GM23338 (cell line): ENCODE measurements around the gene UGDH. TPM values are rescaled to one million over a fixed set of nuclear protein-coding genes. Genes with fewer than 3 reads are reported as not detected.

Experiments used
- ATAC-seq: fragments of 200-7000 bp; cut with Tn5 transposase; 3 replicates; pipeline ENCODE4 v1.9.1; 2020
- DNase-seq: peaks from one replicate; pipeline ENCODE4 v3.0.0-alpha.2; 2015; ENCODE audit warnings: low spot score
- H2AFZ ChIP-seq: fragments of 200-600 bp; sonication (generic); 2 replicates; pipeline ENCODE4 v1.8.0; 2016; ENCODE audit warnings: antibody characterized with exemption, mild to moderate bottlenecking, moderate library complexity
- H3F3A ChIP-seq: fragments of 200-600 bp; sonication (generic); replicated peaks from 2 replicates; pipeline ENCODE4 v1.8.0; 2017; ENCODE audit warnings: antibody characterized with exemption, mixed run types, low read depth
- H3K27ac ChIP-seq: fragments of 200-600 bp; sonication (generic); 2 replicates; pipeline ENCODE4 v1.6.1; 2016; ENCODE audit warnings: low read depth
- H3K27me3 ChIP-seq: fragments of 200-600 bp; sonication (generic); 2 replicates; pipeline ENCODE4 v1.8.0; 2016; ENCODE audit warnings: mild to moderate bottlenecking, mixed run types, moderate library complexity; ENCODE audit not compliant: insufficient read depth
- H3K36me3 ChIP-seq: fragments of 200-600 bp; sonication (generic); 2 replicates; pipeline ENCODE4 v1.8.0; 2016; ENCODE audit warnings: mild to moderate bottlenecking; ENCODE audit not compliant: insufficient read depth
- H3K4me1 ChIP-seq: fragments of 200-600 bp; sonication (generic); 2 replicates; pipeline ENCODE4 v1.8.0; 2016; ENCODE audit warnings: mild to moderate bottlenecking, moderate library complexity; ENCODE audit not compliant: insufficient read depth
- H3K4me2 ChIP-seq: fragments of 200-600 bp; sonication (generic); 2 replicates; pipeline ENCODE4 v1.7.1; 2017; ENCODE audit warnings: mixed run types
- H3K4me3 ChIP-seq: fragments of 200-600 bp; sonication (generic); 2 replicates; pipeline ENCODE4 v1.6.1; 2016; ENCODE audit warnings: mixed run types
- H3K79me2 ChIP-seq: fragments of 200-600 bp; sonication (generic); replicated peaks from 2 replicates; pipeline ENCODE4 v1.8.0; 2017; ENCODE audit warnings: mild to moderate bottlenecking; ENCODE audit not compliant: insufficient read depth
- H3K9me2 ChIP-seq: fragments of 200-600 bp; sonication (generic); 2 replicates; pipeline ENCODE4 v1.8.0; 2017; ENCODE audit not compliant: insufficient read depth
- H4K20me1 ChIP-seq: fragments of 200-600 bp; sonication (generic); replicated peaks from 2 replicates; pipeline ENCODE4 v1.8.0; 2017; ENCODE audit warnings: mild to moderate bottlenecking; ENCODE audit not compliant: insufficient read depth
- H3K27ac Mint-ChIP-seq: 2 replicates; pipeline ENCODE4 v1.8.0; 2020; ENCODE audit warnings: inconsistent platforms, mild to moderate bottlenecking, moderate library complexity, mixed read lengths
- H3K27me3 Mint-ChIP-seq: 3 replicates; pipeline ENCODE4 v1.8.0; 2022; ENCODE audit warnings: low read depth, mild to moderate bottlenecking, moderate library complexity, mixed read lengths, inconsistent platforms; ENCODE audit not compliant: insufficient read depth, poor library complexity
- H3K36me3 Mint-ChIP-seq: 3 replicates; pipeline ENCODE4 v1.8.0; 2021; ENCODE audit warnings: low read depth, mild to moderate bottlenecking, inconsistent platforms, moderate library complexity, mixed read lengths
- H3K4me1 Mint-ChIP-seq: 3 replicates; pipeline ENCODE4 v1.8.0; 2020; ENCODE audit warnings: mild to moderate bottlenecking, inconsistent platforms, mixed read lengths
- H3K4me3 Mint-ChIP-seq: 3 replicates; pipeline ENCODE4 v1.8.0; 2021; ENCODE audit warnings: moderate library complexity, mild to moderate bottlenecking, inconsistent platforms, mixed read lengths
- H3K9me3 Mint-ChIP-seq: 3 replicates; pipeline ENCODE4 v1.8.0; 2020; ENCODE audit warnings: moderate library complexity, mild to moderate bottlenecking, inconsistent platforms, mixed read lengths
- EZH2 ChIP-seq: fragments of 200-600 bp; sonication (generic); IDR thresholded peaks from one replicate; pipeline ENCODE4 v1.8.0; 2017; ENCODE audit warnings: antibody characterized with exemption, mild to moderate bottlenecking, low read depth; ENCODE audit not compliant: unreplicated experiment
- JUNB ChIP-seq: IDR thresholded peaks from one replicate; pipeline ENCODE4 v1.6.1; 2016; ENCODE audit warnings: antibody characterized with exemption; ENCODE audit not compliant: unreplicated experiment
- STAT1 ChIP-seq: IDR thresholded peaks from one replicate; pipeline ENCODE4 v1.6.1; 2016; ENCODE audit warnings: antibody characterized with exemption; ENCODE audit not compliant: unreplicated experiment
- ZNF114 ChIP-seq: fragments of 250-450 bp; sonication (Bioruptor Pico); IDR thresholded peaks from 2 replicates; pipeline ENCODE4 v1.5.0; 2020; ENCODE audit warnings: mild to moderate bottlenecking, moderate library complexity
- polyA plus RNA-seq: library from polyadenylated mRNA; unstranded; fragments of >200 nt; fragmentation: Nextera tagmentation; extraction: Ambion mirVana; gene quantifications from 2 replicates; pipeline ENCODE4 v1.2.1, GENCODE V29; 2016
- total RNA-seq: library from RNA; depleted of rRNA; stranded (reverse); fragments of >200 nt; shearing (Covaris generic); gene quantifications from 2 replicates; pipeline ENCODE4 v1.2.3, GENCODE V29; 2014
- TF ChIP-seq, protein P1 (sequence below), 2 experiments: fragments of 200-600 bp in 1 of 2; sonication (generic) in 1 of 2; conservative IDR thresholded peaks; 2 replicates each; pipeline versions ENCODE4 v1.5.1 to v1.6.1; 2016 to 2017; ENCODE audit warnings: antibody characterized with exemption in 2 of 2, low read depth in 2 of 2, mild to moderate bottlenecking in 2 of 2, moderate library complexity in 1 of 2
- TF ChIP-seq, protein P2 (sequence below): IDR thresholded peaks from one replicate; pipeline ENCODE4 v1.6.1; 2018; ENCODE audit warnings: antibody characterized with exemption; ENCODE audit not compliant: unreplicated experiment
- TF ChIP-seq, protein P3 (sequence below): IDR thresholded peaks from 2 replicates; pipeline ENCODE4 v1.6.1; 2016; ENCODE audit warnings: antibody characterized with exemption
- TF ChIP-seq, protein P4 (sequence below): fragments of 250-450 bp; sonication (Bioruptor Pico); IDR thresholded peaks from 2 replicates; pipeline ENCODE4 v1.5.0; 2020; ENCODE audit warnings: mild to moderate bottlenecking, moderate library complexity

The UGDH gene
- total and polyA plus RNA-seq, 2 experiments from 2014 or later, result 48.9 to 81.3 TPM

DNA sequence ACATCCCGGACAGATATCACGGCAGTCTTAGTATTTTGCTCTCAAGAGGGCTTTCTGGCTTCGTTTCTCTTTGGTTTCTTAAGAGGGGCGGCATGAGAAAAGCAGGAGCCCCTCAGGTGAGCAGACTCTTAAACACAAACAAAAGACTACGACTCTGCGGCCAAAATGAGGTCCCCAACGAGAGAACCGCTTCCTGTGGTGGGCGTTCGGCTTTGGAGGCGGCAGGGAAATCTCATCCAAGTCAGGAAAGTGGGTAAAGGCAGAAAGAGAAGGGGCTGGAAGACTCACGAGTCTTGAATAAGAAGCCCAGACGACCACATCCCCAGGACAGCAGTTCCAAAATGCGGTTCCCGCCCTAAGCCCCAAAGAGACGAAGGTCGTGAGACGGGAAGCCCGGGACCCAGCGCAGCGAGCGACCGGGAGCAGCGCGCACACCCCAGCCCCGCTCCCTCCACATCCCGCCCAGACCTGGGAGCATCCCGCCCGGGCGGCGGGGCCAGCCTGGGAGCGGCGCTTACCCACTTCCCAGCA lies 409 bp downstream of the UGDH start:
- H3K79me2 ChIP-seq, result peaks cover 77% of the 10 kb centered on the region
- peak overlapping the region; percentile 98 for H3K27ac Mint-ChIP-seq
- H3K9me3 Mint-ChIP-seq, result peaks cover 25% of the 10 kb centered on the region
- peaks cover 9% of the 10 kb centered on the region; the same call in 2 of the 3 replicates for H3K4me1 Mint-ChIP-seq
- no peaks in the 10 kb centered on the region for H3K27me3 ChIP-seq
- H3K4me3 ChIP-seq, result peak overlapping the region; percentile 98
- H3K27me3 Mint-ChIP-seq, result peaks cover 17% of the 10 kb centered on the region
- H3K4me1 ChIP-seq, result peaks cover 7% of the 10 kb centered on the region; the same call in 1 of the 2 replicates
- peaks cover 47% of the 10 kb centered on the region for H3K36me3 Mint-ChIP-seq
- DNase-seq (peak; percentile 77), ATAC-seq (peak; percentile 71)
- H3K27ac ChIP-seq, result peak overlapping the region; percentile 97
- no peaks in the 10 kb centered on the region for H3K9me2 ChIP-seq
- H3K36me3 ChIP-seq, result peaks cover 16% of the 10 kb centered on the region
- peak overlapping the region; percentile 97 for H2AFZ ChIP-seq
- peaks cover 21% of the 10 kb centered on the region for H4K20me1 ChIP-seq
- H3K4me3 Mint-ChIP-seq, result peak overlapping the region; percentile 100
- TF ChIP-seq, protein P1, sequence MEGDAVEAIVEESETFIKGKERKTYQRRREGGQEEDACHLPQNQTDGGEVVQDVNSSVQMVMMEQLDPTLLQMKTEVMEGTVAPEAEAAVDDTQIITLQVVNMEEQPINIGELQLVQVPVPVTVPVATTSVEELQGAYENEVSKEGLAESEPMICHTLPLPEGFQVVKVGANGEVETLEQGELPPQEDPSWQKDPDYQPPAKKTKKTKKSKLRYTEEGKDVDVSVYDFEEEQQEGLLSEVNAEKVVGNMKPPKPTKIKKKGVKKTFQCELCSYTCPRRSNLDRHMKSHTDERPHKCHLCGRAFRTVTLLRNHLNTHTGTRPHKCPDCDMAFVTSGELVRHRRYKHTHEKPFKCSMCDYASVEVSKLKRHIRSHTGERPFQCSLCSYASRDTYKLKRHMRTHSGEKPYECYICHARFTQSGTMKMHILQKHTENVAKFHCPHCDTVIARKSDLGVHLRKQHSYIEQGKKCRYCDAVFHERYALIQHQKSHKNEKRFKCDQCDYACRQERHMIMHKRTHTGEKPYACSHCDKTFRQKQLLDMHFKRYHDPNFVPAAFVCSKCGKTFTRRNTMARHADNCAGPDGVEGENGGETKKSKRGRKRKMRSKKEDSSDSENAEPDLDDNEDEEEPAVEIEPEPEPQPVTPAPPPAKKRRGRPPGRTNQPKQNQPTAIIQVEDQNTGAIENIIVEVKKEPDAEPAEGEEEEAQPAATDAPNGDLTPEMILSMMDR (conservative IDR thresholded peaks at IDR 0.05; ENCODE audit: low read depth in 2 of 2), result no peak
- TF ChIP-seq EZH2 (no peak), ZNF114 (no peak), STAT1 (no peak), JUNB (no peak)
- TF ChIP-seq, protein P2, sequence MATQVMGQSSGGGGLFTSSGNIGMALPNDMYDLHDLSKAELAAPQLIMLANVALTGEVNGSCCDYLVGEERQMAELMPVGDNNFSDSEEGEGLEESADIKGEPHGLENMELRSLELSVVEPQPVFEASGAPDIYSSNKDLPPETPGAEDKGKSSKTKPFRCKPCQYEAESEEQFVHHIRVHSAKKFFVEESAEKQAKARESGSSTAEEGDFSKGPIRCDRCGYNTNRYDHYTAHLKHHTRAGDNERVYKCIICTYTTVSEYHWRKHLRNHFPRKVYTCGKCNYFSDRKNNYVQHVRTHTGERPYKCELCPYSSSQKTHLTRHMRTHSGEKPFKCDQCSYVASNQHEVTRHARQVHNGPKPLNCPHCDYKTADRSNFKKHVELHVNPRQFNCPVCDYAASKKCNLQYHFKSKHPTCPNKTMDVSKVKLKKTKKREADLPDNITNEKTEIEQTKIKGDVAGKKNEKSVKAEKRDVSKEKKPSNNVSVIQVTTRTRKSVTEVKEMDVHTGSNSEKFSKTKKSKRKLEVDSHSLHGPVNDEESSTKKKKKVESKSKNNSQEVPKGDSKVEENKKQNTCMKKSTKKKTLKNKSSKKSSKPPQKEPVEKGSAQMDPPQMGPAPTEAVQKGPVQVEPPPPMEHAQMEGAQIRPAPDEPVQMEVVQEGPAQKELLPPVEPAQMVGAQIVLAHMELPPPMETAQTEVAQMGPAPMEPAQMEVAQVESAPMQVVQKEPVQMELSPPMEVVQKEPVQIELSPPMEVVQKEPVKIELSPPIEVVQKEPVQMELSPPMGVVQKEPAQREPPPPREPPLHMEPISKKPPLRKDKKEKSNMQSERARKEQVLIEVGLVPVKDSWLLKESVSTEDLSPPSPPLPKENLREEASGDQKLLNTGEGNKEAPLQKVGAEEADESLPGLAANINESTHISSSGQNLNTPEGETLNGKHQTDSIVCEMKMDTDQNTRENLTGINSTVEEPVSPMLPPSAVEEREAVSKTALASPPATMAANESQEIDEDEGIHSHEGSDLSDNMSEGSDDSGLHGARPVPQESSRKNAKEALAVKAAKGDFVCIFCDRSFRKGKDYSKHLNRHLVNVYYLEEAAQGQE, result no peak
- TF ChIP-seq, protein P3, sequence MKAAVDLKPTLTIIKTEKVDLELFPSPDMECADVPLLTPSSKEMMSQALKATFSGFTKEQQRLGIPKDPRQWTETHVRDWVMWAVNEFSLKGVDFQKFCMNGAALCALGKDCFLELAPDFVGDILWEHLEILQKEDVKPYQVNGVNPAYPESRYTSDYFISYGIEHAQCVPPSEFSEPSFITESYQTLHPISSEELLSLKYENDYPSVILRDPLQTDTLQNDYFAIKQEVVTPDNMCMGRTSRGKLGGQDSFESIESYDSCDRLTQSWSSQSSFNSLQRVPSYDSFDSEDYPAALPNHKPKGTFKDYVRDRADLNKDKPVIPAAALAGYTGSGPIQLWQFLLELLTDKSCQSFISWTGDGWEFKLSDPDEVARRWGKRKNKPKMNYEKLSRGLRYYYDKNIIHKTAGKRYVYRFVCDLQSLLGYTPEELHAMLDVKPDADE, result no peak
- TF ChIP-seq, protein P4, sequence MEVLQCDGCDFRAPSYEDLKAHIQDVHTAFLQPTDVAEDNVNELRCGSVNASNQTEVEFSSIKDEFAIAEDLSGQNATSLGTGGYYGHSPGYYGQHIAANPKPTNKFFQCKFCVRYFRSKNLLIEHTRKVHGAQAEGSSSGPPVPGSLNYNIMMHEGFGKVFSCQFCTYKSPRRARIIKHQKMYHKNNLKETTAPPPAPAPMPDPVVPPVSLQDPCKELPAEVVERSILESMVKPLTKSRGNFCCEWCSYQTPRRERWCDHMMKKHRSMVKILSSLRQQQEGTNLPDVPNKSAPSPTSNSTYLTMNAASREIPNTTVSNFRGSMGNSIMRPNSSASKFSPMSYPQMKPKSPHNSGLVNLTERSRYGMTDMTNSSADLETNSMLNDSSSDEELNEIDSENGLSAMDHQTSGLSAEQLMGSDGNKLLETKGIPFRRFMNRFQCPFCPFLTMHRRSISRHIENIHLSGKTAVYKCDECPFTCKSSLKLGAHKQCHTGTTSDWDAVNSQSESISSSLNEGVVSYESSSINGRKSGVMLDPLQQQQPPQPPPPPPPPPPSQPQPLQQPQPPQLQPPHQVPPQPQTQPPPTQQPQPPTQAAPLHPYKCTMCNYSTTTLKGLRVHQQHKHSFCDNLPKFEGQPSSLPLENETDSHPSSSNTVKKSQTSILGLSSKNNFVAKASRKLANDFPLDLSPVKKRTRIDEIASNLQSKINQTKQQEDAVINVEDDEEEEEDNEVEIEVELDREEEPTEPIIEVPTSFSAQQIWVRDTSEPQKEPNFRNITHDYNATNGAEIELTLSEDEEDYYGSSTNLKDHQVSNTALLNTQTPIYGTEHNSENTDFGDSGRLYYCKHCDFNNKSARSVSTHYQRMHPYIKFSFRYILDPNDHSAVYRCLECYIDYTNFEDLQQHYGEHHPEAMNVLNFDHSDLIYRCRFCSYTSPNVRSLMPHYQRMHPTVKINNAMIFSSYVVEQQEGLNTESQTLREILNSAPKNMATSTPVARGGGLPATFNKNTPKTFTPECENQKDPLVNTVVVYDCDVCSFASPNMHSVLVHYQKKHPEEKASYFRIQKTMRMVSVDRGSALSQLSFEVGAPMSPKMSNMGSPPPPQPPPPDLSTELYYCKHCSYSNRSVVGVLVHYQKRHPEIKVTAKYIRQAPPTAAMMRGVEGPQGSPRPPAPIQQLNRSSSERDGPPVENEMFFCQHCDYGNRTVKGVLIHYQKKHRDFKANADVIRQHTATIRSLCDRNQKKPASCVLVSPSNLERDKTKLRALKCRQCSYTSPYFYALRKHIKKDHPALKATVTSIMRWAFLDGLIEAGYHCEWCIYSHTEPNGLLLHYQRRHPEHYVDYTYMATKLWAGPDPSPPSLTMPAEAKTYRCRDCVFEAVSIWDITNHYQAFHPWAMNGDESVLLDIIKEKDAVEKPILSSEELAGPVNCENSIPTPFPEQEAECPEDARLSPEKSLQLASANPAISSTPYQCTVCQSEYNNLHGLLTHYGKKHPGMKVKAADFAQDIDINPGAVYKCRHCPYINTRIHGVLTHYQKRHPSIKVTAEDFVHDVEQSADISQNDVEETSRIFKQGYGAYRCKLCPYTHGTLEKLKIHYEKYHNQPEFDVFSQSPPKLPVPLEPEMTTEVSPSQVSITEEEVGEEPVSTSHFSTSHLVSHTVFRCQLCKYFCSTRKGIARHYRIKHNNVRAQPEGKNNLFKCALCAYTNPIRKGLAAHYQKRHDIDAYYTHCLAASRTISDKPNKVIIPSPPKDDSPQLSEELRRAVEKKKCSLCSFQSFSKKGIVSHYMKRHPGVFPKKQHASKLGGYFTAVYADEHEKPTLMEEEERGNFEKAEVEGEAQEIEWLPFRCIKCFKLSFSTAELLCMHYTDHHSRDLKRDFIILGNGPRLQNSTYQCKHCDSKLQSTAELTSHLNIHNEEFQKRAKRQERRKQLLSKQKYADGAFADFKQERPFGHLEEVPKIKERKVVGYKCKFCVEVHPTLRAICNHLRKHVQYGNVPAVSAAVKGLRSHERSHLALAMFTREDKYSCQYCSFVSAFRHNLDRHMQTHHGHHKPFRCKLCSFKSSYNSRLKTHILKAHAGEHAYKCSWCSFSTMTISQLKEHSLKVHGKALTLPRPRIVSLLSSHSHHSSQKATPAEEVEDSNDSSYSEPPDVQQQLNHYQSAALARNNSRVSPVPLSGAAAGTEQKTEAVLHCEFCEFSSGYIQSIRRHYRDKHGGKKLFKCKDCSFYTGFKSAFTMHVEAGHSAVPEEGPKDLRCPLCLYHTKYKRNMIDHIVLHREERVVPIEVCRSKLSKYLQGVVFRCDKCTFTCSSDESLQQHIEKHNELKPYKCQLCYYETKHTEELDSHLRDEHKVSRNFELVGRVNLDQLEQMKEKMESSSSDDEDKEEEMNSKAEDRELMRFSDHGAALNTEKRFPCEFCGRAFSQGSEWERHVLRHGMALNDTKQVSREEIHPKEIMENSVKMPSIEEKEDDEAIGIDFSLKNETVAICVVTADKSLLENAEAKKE (CRISPR knock-in tag), result no peak
- H3F3A ChIP-seq, result peaks cover 9% of the 10 kb centered on the region
- peak overlapping the region; percentile 99 for H3K4me2 ChIP-seq
